Measurements from ENCODE around the gene MANBA.

The MANBA gene

DNA sequence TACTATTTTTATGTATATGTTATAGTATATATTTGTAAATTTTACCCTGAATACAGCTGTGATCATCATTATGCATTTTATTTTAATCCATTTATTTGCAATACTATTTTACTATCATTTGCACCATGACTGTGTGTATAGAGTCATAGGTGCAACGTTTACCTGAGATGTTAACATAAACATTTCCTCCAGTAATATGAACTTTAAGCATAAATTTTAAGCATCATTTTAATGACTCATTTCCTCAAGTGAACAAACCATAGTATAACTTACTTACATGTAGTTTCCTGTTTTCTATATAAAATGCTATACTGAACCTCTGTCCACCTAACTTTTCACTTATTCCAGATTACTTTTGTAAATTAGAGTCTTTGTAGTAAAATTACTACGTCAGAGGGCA, 166.8 kb downstream of the MANBA start:
- no peak for TF ChIP-seq ZFX (IDR thresholded peaks at IDR 0.05)
- TF ChIP-seq, protein P1, sequence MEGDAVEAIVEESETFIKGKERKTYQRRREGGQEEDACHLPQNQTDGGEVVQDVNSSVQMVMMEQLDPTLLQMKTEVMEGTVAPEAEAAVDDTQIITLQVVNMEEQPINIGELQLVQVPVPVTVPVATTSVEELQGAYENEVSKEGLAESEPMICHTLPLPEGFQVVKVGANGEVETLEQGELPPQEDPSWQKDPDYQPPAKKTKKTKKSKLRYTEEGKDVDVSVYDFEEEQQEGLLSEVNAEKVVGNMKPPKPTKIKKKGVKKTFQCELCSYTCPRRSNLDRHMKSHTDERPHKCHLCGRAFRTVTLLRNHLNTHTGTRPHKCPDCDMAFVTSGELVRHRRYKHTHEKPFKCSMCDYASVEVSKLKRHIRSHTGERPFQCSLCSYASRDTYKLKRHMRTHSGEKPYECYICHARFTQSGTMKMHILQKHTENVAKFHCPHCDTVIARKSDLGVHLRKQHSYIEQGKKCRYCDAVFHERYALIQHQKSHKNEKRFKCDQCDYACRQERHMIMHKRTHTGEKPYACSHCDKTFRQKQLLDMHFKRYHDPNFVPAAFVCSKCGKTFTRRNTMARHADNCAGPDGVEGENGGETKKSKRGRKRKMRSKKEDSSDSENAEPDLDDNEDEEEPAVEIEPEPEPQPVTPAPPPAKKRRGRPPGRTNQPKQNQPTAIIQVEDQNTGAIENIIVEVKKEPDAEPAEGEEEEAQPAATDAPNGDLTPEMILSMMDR (conservative IDR thresholded peaks at IDR 0.05): no peak
- H3K27ac ChIP-seq: no peak overlapping the region

DNA sequence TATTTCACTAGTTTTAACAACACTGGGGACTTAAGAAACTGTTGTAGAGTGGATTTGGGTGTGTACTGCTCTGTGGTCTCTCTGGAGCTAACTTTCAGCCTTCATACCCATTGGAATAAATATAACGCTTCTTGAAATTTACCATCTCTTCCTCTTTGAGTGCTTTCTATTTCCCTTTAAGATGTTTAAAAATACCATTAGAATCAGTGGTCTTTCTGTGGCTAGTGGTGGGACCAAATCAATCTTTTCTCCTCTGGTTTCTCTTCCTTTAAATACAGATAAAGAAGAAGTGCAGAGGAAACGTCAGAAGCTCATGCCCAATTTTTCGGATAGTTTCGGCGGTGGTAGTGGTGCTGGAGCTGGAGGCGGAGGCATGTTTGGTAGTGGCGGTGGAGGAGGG, 167.6 kb downstream of the MANBA start:
- H3K27ac ChIP-seq: no peak overlapping the region
- TF ChIP-seq, protein P1 (conservative IDR thresholded peaks at IDR 0.05): no peak
- TF ChIP-seq ZFX (IDR thresholded peaks at IDR 0.05): no peak

DNA sequence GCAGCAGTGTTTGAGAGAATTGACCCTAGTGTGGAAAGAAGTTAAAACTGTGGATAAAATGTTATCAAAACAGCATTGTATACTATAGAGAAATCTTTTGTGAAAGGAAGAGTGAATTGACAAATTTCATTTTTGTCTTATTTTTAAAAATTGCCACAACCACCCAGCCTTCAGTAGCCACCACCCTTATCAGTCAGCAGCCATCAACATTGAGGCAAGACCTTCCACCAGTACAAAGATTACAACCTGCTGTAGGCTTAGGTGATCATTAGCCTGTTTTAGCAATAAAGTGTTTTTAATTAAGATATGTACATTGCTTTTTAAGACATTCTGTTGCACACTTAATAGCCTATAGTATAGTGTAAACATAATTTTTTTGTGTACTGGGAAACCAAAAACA, 168.5 kb downstream of the MANBA start:
- TF ChIP-seq ZFX (IDR thresholded peaks at IDR 0.05): no peak
- TF ChIP-seq, protein P1 (conservative IDR thresholded peaks at IDR 0.05): no peak

DNA sequence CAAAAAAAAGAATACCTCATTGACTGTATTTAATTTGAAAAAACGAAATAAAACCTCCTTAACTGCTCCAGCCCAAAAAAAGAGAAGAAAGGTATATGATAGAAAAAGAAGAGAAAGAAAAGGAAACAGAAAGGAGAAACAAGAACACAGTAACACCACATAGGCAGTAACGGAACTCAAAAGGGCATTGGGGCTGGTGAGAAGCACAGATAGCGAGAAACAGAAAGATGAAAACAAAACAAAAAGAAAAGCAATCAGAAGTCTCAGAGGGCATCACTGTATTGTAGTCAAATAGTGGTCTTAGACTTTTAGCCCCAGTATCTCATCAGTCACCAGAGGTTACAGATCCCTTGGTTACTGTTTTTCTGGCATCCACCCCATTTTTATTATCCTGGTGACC, 171.0 kb downstream of the MANBA start:
- TF ChIP-seq, protein P1 (conservative IDR thresholded peaks at IDR 0.05): no peak
- TF ChIP-seq ZFX (IDR thresholded peaks at IDR 0.05): no peak
- no peak overlapping the region for H3K27ac ChIP-seq

More for the DNA sequence above, 168.5 kb downstream of the MANBA start:
- H3K27ac ChIP-seq: no peak overlapping the region

DNA sequence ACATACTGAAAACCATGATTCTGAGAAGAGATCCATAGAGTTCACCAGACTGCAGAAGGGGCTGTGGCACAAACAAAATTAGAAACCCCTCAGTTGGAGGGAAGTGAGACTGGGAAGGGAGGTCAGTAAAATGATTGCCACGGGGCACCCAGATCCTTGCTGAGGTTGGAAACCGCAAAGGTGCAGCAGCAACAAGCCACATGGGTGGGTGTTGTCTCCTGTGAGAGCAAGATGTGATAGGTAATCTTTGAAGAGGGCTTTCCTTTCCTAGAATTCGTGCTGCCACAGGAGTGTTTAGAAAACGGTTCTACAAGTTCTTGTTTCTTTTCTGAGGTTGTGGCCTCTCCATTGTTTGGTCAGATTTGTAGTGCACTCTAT, 174.1 kb downstream of the MANBA start:
- H3K27ac ChIP-seq: no peak overlapping the region
- TF ChIP-seq ZFX (IDR thresholded peaks at IDR 0.05): no peak
- TF ChIP-seq, protein P1 (conservative IDR thresholded peaks at IDR 0.05): no peak

DNA sequence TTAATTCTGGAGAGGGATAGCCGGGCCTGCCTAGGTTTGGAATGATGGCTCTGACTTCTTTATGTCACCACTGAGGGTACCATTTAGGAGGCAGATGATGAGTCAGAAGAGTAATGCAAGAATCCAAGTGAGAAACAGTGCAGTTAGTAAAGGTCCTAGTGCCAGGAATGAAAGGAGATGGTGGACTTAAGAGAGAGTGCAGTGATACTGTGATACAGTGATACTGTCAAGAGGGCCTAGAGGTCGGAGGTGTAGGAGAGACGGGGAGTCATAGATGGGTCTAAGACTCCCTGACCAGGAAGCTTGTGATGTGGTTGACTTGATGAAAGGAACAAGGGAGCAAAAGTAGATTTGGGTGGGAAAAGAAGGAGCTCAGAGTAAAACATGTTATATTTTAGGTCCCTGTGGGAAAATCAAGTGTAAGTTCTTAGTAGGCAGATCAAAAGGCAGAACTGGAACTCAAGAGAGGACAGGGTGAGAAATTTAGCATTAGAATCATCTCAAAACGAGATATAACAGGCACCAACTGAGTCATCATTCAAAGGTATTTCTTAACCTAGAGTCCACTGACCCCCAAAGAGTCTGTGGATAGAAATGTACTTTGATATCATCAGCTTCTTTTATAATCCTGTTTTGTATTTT, 174.6 kb downstream of the MANBA start:
- no peak for TF ChIP-seq ZFX (IDR thresholded peaks at IDR 0.05)
- TF ChIP-seq, protein P1 (conservative IDR thresholded peaks at IDR 0.05): no peak
- H3K27ac ChIP-seq: no peak overlapping the region

DNA sequence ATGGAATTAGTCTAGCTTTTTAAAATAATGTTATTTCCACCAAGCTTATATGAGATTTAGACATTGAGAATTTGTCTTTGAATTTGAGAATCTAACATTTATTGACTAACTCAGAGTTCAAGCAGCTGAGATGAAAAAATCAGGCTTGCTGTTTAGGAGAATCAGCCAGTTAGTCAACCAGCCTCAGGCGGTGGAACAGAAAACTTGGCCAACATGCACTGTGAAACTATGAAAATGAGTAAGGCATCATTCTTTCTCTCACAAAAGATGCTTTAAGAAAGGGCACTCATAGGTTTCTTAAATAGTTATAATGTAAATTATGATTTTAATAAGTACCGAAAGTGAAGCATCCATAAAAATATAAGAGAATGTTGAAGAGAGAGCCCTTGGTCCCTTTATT, 175.4 kb downstream of the MANBA start:
- H3K27ac ChIP-seq: no peak overlapping the region
- TF ChIP-seq, protein P1 (conservative IDR thresholded peaks at IDR 0.05): no peak
- TF ChIP-seq ZFX (IDR thresholded peaks at IDR 0.05): no peak
